OCI-M2 (cell line): ENCODE measurements around the gene PLLP.
"Not testable (repeated sequence)": the region's sequence is repeated elsewhere in the genome, so short reads cannot be mapped to it uniquely, and the experiment has no call there.

Experiments
- DNase-seq: peaks from one replicate; lab custom pipeline; 2025; ENCODE audit not compliant: unreplicated experiment; lab: John Stamatoyannopoulos, UW

PLLP gene

GRCh38 chr16:57303021-57303909, 18.8 kb upstream of the PLLP start:
- DNase-seq, result no peak

- no peak for DNase-seq
These were observed 16.8 kb upstream of the PLLP start for GRCh38 chr16:57301126-57301817.

DNA sequence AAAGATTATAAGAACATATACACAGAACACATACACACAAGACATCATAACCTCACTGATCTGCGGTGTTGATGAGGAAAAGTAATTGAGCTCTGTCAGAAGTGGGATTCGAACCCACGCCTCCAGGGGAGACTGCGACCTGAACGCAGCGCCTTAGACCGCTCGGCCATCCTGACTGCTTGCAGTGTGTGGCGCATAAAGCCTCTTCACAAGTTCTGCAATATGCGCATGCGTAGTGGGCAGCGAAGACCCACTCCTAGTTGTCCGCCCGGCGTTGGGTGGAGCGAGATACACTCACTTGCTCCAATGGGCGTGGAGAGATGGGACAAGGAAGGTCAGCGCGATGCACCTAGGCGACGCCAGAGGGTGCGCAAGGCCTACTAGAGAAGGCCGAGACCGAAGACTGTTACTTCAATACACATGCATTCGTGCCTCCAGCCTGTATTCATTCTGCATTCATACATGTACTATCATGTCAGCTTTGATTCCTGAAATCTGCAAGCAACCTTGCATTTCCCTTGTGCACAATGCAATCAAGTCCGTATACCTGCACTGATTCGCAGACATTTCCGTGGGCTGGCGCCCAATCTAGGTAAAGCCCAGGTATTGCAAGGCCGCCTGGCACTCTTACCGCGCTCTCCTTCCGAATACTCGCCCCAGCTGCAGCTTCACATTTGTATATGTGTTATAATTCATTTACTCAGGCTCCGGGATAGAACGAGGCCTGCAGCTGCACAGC, 16.1 kb upstream of the PLLP start:
- DNase-seq, result peak; percentile 96

DNA sequence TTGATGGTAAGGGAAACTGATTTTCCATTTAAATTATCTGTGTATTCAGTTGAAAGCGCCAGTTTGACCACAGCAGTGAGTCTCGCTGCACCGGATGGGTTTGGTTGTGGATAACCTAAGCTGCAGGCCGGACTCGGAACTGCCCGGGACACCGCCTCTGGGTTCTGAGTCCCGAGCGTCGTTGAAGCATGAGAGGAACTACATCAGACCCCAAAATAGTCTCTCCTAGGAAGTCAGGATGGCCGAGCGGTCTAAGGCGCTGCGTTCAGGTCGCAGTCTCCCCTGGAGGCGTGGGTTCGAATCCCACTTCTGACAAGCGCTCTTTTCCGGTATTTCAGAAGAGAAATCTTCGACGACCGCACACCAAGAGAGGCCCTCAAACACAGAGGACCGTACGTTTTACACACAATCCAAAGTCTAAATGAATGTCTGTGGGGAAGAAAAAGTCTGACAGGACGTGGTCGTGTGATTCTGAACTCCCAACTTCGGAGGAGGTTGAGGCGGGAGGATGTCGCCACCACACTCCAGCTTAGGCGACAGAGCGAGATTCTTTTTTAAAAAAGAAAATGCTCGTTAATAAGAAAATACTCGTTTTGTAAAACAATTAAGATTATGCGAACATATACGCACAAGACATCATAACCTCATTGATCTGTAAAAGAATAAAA, 15.4 kb upstream of the PLLP start:
- peak; percentile 85 for DNase-seq

DNA sequence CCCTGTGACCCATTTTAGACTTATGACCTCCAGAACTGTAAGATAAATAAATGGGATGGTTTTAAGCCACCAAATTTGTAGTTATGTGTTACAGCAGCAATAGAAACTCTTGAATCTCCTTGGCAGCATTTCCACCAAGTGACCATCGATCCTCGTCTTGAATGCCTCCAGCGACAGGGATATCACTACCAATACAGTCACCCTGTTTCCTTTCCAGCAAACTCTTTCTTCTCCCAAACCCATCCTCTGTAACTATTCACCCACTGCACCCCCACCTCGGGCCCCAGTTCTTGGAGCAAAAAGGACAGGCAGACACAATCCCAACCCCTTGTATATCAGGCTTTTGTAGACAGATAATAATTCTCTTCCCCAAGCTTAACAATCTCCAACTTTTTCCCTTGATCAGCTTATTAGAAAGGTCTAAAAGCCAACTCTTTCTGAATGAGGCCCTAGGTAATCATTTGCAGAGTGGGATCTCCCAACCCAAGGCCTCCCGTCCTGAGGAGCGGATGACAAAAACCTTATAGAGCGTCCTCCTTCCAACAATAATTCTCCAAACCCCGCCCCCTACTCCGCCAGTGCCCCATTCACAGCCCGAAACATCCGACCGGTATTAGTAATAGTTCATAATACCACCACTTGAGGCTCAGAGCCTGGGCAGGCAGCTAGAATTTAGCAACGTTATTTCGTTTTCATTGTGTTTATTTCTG, 14.7 kb upstream of the PLLP start:
- peak; percentile 57 for DNase-seq

GRCh38 chr16:57297856-57298255, 13.4 kb upstream of the PLLP start:
- no peak for DNase-seq

DNA sequence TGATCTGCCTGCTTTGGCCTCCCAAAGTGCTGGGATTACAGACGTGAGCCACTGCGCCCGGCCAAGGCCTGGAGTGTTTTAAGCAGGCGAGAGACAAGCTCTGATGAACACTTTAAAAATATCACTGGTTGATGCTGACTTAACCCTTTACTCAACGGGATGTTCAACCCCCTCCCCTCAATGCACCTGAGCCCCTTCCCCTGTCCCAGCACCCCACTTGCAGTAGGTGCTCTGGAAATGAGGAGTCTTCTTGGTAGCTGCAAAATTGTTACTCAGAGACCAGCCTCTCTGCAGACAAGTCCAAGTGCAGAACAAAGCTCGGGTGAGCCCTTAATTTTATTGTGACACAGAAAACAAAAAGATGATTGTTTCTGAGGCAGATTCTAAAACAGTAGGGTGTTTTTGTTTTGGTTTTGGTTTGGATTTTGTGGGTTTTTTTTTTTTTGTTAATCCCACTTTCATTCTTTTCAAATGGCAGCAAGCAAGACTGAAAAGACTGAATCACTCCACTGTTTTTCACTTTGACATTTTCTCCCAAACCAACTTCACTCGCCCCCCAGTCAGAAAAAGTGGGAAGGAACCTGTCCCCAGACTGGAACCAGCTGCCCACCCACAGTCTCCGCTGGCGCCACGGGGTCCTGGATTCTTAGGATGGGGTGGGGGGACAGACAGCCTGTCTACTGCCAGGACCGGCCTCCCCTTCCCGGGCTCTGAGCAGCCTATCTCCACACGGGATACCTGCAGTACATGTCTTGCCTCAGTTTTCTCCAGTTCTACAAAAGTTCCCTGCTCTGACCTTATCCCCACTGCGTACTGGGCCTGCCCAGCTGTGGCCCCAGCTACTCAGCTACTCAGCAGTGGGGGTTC, 5.2 kb upstream of the PLLP start:
- no peak for DNase-seq

DNA sequence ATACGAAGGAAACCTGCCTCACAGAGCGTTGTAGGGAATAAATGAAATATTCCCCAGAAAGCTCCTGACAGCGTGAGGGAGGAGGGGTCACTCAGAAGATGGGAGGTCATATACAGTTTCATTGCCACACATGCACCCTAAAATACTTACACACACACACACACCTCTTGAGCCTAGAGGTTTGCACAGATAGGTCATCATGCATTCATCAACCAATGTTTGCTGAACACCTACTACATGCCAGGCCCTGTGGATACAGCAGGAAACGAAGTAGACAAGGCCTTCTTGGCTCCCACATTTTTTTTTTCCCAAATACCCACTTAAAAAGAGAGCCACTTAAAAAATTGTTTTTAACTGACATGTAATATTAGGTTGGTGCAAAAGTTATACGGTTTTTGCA, 907 bp upstream of the PLLP start:
- no peak for DNase-seq

GRCh38 chr16:57284952-57285363, 486 bp upstream of the PLLP start:
- no peak for DNase-seq

DNA sequence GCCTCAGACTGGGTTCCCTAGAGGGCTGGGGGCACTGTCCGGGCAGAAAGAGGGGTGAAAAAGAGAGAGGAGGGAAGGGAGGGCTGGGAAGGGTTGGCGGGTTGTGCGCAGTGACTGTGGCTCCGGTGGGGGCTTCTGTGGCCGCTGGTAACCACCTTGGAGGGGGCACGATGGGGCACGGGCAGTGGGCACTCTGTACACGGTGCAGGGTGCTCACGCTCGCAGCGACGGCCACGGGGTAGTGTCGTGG, 588 bp downstream of the PLLP start:
- DNase-seq, result no peak

DNA sequence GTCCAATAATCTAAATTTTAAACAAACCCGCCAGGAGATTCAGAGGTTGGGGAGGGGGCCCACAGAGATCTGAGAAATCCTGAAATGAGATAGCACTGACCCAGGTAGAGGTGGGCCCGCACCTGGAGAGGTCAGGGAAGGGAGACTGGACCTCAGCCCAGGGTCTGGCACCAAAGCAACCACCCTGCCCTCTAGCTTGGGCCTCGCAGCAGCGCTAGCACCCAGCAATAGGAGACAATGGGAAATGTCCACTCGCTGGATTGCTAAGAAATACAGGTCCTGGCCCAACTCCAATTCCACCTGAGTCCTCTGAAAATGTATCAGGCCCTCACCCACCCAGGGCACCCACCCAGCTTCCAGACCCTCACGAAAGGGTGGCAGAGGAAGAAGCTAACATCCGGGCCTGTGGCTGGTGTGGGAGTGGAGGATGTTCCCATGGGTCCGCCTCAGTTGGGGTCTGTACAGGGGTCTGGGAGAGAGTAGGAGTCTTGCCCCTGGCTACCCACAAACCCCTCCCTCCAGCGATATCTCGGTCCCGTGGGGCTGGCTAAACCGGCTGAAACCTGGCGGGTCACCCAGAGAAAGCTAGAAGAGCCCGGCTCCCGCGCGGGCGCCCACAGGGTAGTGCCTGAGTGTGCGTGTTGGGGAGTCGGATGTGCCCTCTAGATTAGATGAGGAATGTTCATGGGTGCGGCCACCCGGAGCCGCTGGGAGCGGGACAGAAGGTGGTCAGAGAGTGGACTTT, 1.1 kb downstream of the PLLP start:
- no peak for DNase-seq

DNA sequence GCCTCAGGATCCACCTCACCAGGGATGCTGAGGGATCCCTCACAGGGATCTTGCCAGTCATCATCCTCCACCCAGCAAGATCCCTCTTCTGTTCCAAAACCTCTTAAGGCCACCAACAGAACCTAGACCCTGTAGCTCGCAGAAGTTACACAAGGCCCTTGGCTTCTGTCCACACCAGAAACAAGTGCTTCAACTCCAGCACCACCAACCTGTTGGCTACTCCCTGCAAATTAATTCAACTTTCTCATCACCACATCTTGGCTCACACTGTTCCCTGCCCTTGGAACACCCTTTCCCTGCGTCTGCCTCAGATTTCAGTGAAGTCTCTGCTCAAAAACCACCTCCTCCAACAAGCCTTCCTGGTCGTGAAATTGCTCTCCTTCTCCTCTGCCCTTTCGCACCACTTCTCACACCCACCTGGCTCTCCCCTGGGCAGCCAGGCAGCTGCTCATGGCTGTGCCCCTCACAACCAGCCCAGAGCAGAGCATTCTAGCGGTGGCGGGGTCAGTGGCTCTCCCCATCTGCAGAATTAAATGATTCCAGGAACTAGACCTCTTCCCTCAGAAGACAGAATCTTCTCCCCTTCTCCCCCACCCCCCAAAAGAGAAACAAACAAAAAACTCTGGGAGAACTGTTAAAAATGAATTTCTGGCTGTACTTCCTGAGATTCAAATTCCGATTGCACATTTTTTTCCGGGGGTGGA, 1.8 kb downstream of the PLLP start:
- no peak for DNase-seq

GRCh38 chr16:57281791-57282190, 2.7 kb downstream of the PLLP start:
- DNase-seq, result no peak

GRCh38 chr16:57279780-57280638, 4.5 kb downstream of the PLLP start:
- no peak for DNase-seq

DNA sequence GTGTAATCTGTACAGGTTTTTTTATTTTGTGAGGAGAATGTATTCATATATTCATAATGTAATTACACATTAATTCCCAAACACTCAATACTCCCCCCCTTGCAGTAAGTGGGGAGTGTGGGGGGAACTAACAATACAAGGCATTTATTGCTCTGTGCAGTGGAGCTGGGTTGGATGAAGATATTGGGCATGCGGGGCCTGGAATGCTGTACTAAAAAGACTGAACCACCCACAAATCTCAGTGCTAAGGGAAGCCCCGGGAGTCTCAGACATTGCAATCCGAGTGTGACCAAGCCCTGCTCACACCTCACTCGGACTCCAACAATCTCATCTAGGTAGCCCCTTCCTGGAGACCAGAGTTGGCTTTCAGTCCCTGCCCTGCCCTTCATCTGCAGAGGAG, 6.0 kb downstream of the PLLP start:
- no peak for DNase-seq

- no peak for DNase-seq
These were observed 6.9 kb downstream of the PLLP start for GRCh38 chr16:57277586-57277985.

GRCh38 chr16:57276596-57276995, 7.9 kb downstream of the PLLP start:
- DNase-seq, result no peak

GRCh38 chr16:57275946-57276345, 8.5 kb downstream of the PLLP start:
- DNase-seq, result not testable (repeated sequence)
